ENCODE measurements around the gene RNF150.

- TF ChIP-seq, protein P1, sequence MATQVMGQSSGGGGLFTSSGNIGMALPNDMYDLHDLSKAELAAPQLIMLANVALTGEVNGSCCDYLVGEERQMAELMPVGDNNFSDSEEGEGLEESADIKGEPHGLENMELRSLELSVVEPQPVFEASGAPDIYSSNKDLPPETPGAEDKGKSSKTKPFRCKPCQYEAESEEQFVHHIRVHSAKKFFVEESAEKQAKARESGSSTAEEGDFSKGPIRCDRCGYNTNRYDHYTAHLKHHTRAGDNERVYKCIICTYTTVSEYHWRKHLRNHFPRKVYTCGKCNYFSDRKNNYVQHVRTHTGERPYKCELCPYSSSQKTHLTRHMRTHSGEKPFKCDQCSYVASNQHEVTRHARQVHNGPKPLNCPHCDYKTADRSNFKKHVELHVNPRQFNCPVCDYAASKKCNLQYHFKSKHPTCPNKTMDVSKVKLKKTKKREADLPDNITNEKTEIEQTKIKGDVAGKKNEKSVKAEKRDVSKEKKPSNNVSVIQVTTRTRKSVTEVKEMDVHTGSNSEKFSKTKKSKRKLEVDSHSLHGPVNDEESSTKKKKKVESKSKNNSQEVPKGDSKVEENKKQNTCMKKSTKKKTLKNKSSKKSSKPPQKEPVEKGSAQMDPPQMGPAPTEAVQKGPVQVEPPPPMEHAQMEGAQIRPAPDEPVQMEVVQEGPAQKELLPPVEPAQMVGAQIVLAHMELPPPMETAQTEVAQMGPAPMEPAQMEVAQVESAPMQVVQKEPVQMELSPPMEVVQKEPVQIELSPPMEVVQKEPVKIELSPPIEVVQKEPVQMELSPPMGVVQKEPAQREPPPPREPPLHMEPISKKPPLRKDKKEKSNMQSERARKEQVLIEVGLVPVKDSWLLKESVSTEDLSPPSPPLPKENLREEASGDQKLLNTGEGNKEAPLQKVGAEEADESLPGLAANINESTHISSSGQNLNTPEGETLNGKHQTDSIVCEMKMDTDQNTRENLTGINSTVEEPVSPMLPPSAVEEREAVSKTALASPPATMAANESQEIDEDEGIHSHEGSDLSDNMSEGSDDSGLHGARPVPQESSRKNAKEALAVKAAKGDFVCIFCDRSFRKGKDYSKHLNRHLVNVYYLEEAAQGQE (IDR thresholded peaks at IDR 0.05; ENCODE audit: borderline replicate concordance), result no peak
- TF ChIP-seq EZH2 (IDR thresholded peaks at IDR 0.05; ENCODE audit: borderline replicate concordance, insufficient read depth, low read length, poor library complexity, severe bottlenecking) (no peak), EP300 (conservative IDR thresholded peaks at IDR 0.05; ENCODE audit: poor library complexity, severe bottlenecking) (no peak), CTCF (IDR thresholded peaks at IDR 0.05; ENCODE audit: poor library complexity, severe bottlenecking) (no peak), MXI1 (conservative IDR thresholded peaks at IDR 0.05; ENCODE audit: poor library complexity, severe bottlenecking) (no peak)
These were observed 185.8 kb downstream of the RNF150 start for GRCh38 chr4:140947506-140947905.

All from neural cell (in vitro differentiated cells).